Endothelial cell of umbilical vein (primary cell): ENCODE measurements around the gene LDLRAD3. TPM values are rescaled to one million over a fixed set of nuclear protein-coding genes. Genes with fewer than 3 reads are reported as not detected.

Experiments
- BruUV-seq: library from RNA; stranded (reverse); fragments of 400-500 nt; replicated peaks from 2 replicates; lab custom pipeline; 2021; lab: Mats Ljungman, UMichigan
- CTCF ChIA-PET: fragments of 300-600, 350-600 bp; sonication (Branson Sonifier 250); formaldehyde crosslinking; loops from one replicate; lab custom pipeline; 2021; ENCODE audit warnings: antibody characterized with exemption, inconsistent platforms; lab: Charles Lee
- POLR2A ChIA-PET: fragments of 300-600, 350-600 bp; sonication (Branson Sonifier 250); formaldehyde crosslinking; loops from one replicate; lab custom pipeline; 2021; ENCODE audit warnings: antibody characterized with exemption, inconsistent platforms; lab: Charles Lee
- DNase-seq: peaks from one replicate; pipeline ENCODE4 v3.0.0-alpha.2; 2011; ENCODE audit warnings: low read depth, low spot score
- FAIRE-seq: peaks from 2 replicates; lab custom pipeline; 2011; peaks lifted over from hg19 to GRCh38; lab: Jason Lieb, UNC
- H2AFZ ChIP-seq: 2 replicates; pipeline ENCODE4 v1.6.0; 2012; ENCODE audit warnings: low read depth, low read length, control low read depth, inconsistent platforms
- H3K27ac ChIP-seq: 2 replicates; pipeline ENCODE4 v1.5.1; 2011; ENCODE audit warnings: low read depth, mild to moderate bottlenecking, control low read depth, low read length, moderate library complexity; ENCODE audit not compliant: insufficient read depth
- H3K27me3 ChIP-seq, 2 experiments: 2 replicates each; pipeline versions ENCODE4 v1.6.0 to v1.6.1; 2011; ENCODE audit warnings: low read length in 2 of 2, mixed read lengths in 1 of 2; ENCODE audit not compliant: control insufficient read depth in 2 of 2, insufficient read depth in 2 of 2
- H3K36me3 ChIP-seq, 2 experiments: 2 replicates in 1 of 2; 3 replicates in 1 of 2; pipeline ENCODE4 v1.5.1; 2011; ENCODE audit warnings: low read length in 2 of 2, mild to moderate bottlenecking in 1 of 2, moderate library complexity in 1 of 2; ENCODE audit not compliant: control insufficient read depth in 2 of 2, insufficient read depth in 2 of 2; ENCODE audit errors: extremely low read depth in 1 of 2
- H3K4me1 ChIP-seq: 3 replicates; pipeline ENCODE4 v1.5.1; 2011; ENCODE audit warnings: mild to moderate bottlenecking, low read length; ENCODE audit not compliant: control insufficient read depth, insufficient read depth; ENCODE audit errors: extremely low read depth
- H3K4me2 ChIP-seq: 2 replicates; pipeline ENCODE4 v1.6.1; 2011; ENCODE audit warnings: low read length, control low read depth, mixed read lengths; ENCODE audit not compliant: insufficient read depth
- H3K4me3 ChIP-seq, 3 experiments: fragments of 200-600 bp in 1 of 3; sonication (generic), shearing (Covaris generic) in 1 of 3; replicated peaks in 1 of 3; 2 replicates each; pipeline ENCODE4 v1.5.1; 2011 to 2016; ENCODE audit warnings: control low read depth in 3 of 3, low read length in 3 of 3, mild to moderate bottlenecking in 2 of 3, inconsistent platforms in 1 of 3, low read depth in 1 of 3, moderate library complexity in 1 of 3; ENCODE audit not compliant: insufficient read depth in 1 of 3
- H3K79me2 ChIP-seq: 2 replicates; pipeline ENCODE4 v1.6.0; 2012; ENCODE audit warnings: low read length, inconsistent platforms; ENCODE audit not compliant: control insufficient read depth, insufficient read depth
- H3K9ac ChIP-seq: replicated peaks from 2 replicates; pipeline ENCODE3; 2011; ENCODE audit warnings: low read length, control low read depth; ENCODE audit not compliant: insufficient read depth; ENCODE audit errors: extremely low read depth
- H3K9me1 ChIP-seq: replicated peaks from 3 replicates; pipeline ENCODE4 v1.6.0; 2011; ENCODE audit warnings: mild to moderate bottlenecking, low read length; ENCODE audit not compliant: control insufficient read depth, insufficient read depth; ENCODE audit errors: extremely low read depth
- H3K9me3 ChIP-seq: replicated peaks from 2 replicates; pipeline ENCODE4 v1.5.1; 2012; ENCODE audit warnings: low read length, inconsistent platforms; ENCODE audit not compliant: control insufficient read depth, insufficient read depth
- H4K20me1 ChIP-seq: replicated peaks from 2 replicates; pipeline ENCODE3; 2011; ENCODE audit warnings: mild to moderate bottlenecking, low read length; ENCODE audit not compliant: control insufficient read depth, insufficient read depth; ENCODE audit errors: extremely low read depth
- EZH2 ChIP-seq: IDR thresholded peaks from 2 replicates; pipeline ENCODE4 v1.6.1; 2012; ENCODE audit warnings: borderline replicate concordance, low read depth, mild to moderate bottlenecking, moderate library complexity, low read length, inconsistent platforms; ENCODE audit not compliant: severe bottlenecking
- FOS ChIP-seq: IDR thresholded peaks from 2 replicates; pipeline ENCODE4 v1.6.1; 2011; ENCODE audit warnings: mild to moderate bottlenecking, low read length, moderate library complexity, borderline replicate concordance; ENCODE audit not compliant: insufficient read depth
- GATA2 ChIP-seq: IDR thresholded peaks from 2 replicates; pipeline ENCODE4 v1.7.0; 2011; ENCODE audit warnings: low read depth, mild to moderate bottlenecking, moderate library complexity, mixed read lengths, low read length; ENCODE audit not compliant: insufficient read length, insufficient read depth
- JUN ChIP-seq: IDR thresholded peaks from 2 replicates; pipeline ENCODE4 v1.6.1; 2011; ENCODE audit warnings: borderline replicate concordance, low read depth; ENCODE audit not compliant: insufficient read length, insufficient read depth
- MYC ChIP-seq: IDR thresholded peaks from one replicate; pipeline ENCODE4 v1.6.1; 2011; ENCODE audit warnings: mild to moderate bottlenecking, low read depth, low read length
- POLR2A ChIP-seq: IDR thresholded peaks from 2 replicates; pipeline ENCODE4 v1.6.1; 2012; ENCODE audit warnings: low read depth, mild to moderate bottlenecking, control low read depth, low read length
- POLR2AphosphoS5 ChIP-seq: IDR thresholded peaks from 2 replicates; pipeline ENCODE4 v1.6.1; 2012; ENCODE audit warnings: low read depth, mild to moderate bottlenecking, control low read depth, low read length, moderate library complexity; ENCODE audit not compliant: insufficient read depth
- dilution Hi-C: fragments of 300-500 bp; cut with MboI; formaldehyde crosslinking; loops from one replicate; pipeline ENCODE4 v1.15.0; 2019; ENCODE audit warnings: low sequenced_read_pairs; ENCODE audit not compliant: extremely low pct_ligation_motif_present
- intact Hi-C: fragments of 100-400 bp; cut with micrococcal nuclease; formaldehyde crosslinking; loops from one replicate; pipeline ENCODE4 v1.10.0; 2022
- polyA plus RNA-seq, 4 experiments: library from polyadenylated mRNA; depleted of rRNA in 3 of 4; stranded (reverse) in 3 of 4; unstranded in 1 of 4; fragments of >200 nt; gene quantifications; 2 replicates each; pipeline versions ENCODE4 v1.2.1 to v1.2.3, GENCODE V29; 2011 to 2012; ENCODE audit warnings: missing spikeins in 1 of 4
- total RNA-seq: library from RNA; stranded (reverse); gene quantifications from 2 replicates; pipeline ENCODE4 v1.2.3, GENCODE V29; 2021
- TF ChIP-seq, protein P1 (sequence below): IDR thresholded peaks from 2 replicates; pipeline ENCODE4 v1.6.1; 2011; ENCODE audit not compliant: insufficient read depth, insufficient read length
- TF ChIP-seq, protein P2 (sequence below), 2 donors: IDR thresholded peaks; 1 replicate in 1 of 2; 2 replicates in 1 of 2; pipeline ENCODE4 v1.5.1; 2011; ENCODE audit warnings: low read length in 2 of 2, mild to moderate bottlenecking in 2 of 2, moderate library complexity in 2 of 2, control low read depth in 1 of 2, inconsistent platforms in 1 of 2, low read depth in 1 of 2; ENCODE audit not compliant: insufficient read depth in 1 of 2; ENCODE audit errors: extremely low read depth in 1 of 2

LDLRAD3 gene
- total and polyA plus RNA-seq, 2 donors (not counting 3 experiments of a cell fraction or from before 2014, with no cell fraction given), result 17.9 to 25.1 TPM

DNA sequence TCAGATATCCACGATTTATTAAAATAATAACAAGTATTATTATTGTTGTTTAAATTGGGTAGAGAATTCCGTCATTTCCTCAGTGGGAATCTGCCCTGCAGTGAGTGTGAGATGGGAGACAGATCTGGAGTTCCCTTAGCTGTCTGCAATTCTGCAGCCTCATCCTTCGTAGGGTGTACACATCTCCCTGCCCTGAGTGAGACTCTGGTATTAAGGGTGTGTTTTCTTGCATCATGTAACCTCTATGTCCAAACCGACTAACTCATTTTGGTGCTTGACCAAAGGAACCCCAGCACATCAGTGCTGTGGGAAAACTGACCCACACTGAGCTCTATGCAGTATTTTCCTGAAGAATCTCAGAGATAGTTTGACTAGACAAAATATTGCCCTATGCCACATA, 157.6 kb downstream of the LDLRAD3 start:
- CTCF ChIA-PET, result interaction anchor here (1.6 to 2.3 kb wide), 2 partner anchors 14 to 16 kb away, joined by 3 to 8 read pairs; no protein-coding TSS in a partner anchor
- Histone ChIP-seq H3K4me3 (no peak overlapping the region), H3K9me3 (no peaks in the 10 kb centered on the region), H3K36me3 (no peaks in the 10 kb centered on the region), H3K79me2 (no peaks in the 10 kb centered on the region), H3K9ac (no peak overlapping the region), H3K27me3 (no peaks in the 10 kb centered on the region), H3K9me1 (no peaks in the 10 kb centered on the region), H2AFZ (no peak overlapping the region), H3K27ac (no peak overlapping the region), H3K4me1 (peaks cover 12% of the 10 kb centered on the region), H3K4me2 (no peak overlapping the region), H4K20me1 (no peaks in the 10 kb centered on the region)
- DNase-seq, result no peak
- POLR2A ChIA-PET, result no interaction called here
- FAIRE-seq, result no peak
- dilution Hi-C loops, result no loop called here
- BruUV-seq, result no TSS peak
- intact Hi-C loops, result no loop called here
- TF ChIP-seq JUN (no peak), GATA2 (no peak), POLR2A (no peak), POLR2AphosphoS5 (no peak), MYC (no peak), FOS (no peak), EZH2 (no peak)
- TF ChIP-seq, protein P1, sequence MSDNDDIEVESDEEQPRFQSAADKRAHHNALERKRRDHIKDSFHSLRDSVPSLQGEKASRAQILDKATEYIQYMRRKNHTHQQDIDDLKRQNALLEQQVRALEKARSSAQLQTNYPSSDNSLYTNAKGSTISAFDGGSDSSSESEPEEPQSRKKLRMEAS, result no peak
- TF ChIP-seq, protein P2, sequence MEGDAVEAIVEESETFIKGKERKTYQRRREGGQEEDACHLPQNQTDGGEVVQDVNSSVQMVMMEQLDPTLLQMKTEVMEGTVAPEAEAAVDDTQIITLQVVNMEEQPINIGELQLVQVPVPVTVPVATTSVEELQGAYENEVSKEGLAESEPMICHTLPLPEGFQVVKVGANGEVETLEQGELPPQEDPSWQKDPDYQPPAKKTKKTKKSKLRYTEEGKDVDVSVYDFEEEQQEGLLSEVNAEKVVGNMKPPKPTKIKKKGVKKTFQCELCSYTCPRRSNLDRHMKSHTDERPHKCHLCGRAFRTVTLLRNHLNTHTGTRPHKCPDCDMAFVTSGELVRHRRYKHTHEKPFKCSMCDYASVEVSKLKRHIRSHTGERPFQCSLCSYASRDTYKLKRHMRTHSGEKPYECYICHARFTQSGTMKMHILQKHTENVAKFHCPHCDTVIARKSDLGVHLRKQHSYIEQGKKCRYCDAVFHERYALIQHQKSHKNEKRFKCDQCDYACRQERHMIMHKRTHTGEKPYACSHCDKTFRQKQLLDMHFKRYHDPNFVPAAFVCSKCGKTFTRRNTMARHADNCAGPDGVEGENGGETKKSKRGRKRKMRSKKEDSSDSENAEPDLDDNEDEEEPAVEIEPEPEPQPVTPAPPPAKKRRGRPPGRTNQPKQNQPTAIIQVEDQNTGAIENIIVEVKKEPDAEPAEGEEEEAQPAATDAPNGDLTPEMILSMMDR (IDR thresholded peaks at IDR 0.05; ENCODE audit: extremely low read depth in 1 of 2, insufficient read depth in 1 of 2, low read depth in 1 of 2, low read length in 2 of 2), result no peak
